Testis (tissue), 3 donors: ENCODE measurements around the gene RPL32. TPM values are rescaled to one million over a fixed set of nuclear protein-coding genes. Genes with fewer than 3 reads are reported as not detected.
"Not testable (repeated sequence)": the region's sequence is repeated elsewhere in the genome, so short reads cannot be mapped to it uniquely, and the experiment has no call there.

Experiments used
- DNase-seq: peaks from one replicate; pipeline ENCODE4 v3.0.0-alpha.2; 2019
- H3K27ac ChIP-seq, 2 donors: fragments of 200-600 bp; sonication (generic); one replicate each; pipeline ENCODE4 v1.5.1; 2019
- H3K27me3 ChIP-seq: fragments of 200-600 bp; sonication (generic); one replicate; pipeline ENCODE4 v1.5.1; 2019
- H3K36me3 ChIP-seq: fragments of 200-600 bp; sonication (generic); one replicate; pipeline ENCODE4 v1.5.1; 2017; ENCODE audit warnings: low read depth; ENCODE audit errors: missing control alignments
- H3K4me1 ChIP-seq: fragments of 200-600 bp; sonication (generic); one replicate; pipeline ENCODE4 v1.5.1; 2019
- H3K4me3 ChIP-seq, 2 donors: fragments of 200-600 bp; sonication (generic); one replicate each; pipeline ENCODE4 v1.5.1; 2017 to 2019
- H3K9me3 ChIP-seq: fragments of 200-600 bp; sonication (generic); one replicate; pipeline ENCODE4 v1.5.1; 2017
- CTCF ChIP-seq, 3 experiments: fragments of 450-650 bp in 2 of 3; fragments of 200-600 bp in 1 of 3; sonication (generic) in 1 of 3; IDR thresholded peaks; one replicate each; pipeline ENCODE4 v1.5.1; 2016 to 2019; ENCODE audit warnings: antibody characterized with exemption in 3 of 3, mild to moderate bottlenecking in 2 of 3, moderate library complexity in 1 of 3
- POLR2A ChIP-seq: fragments of 450-650 bp; IDR thresholded peaks from one replicate; pipeline ENCODE4 v1.6.1; 2017; ENCODE audit warnings: antibody characterized with exemption, mild to moderate bottlenecking, moderate library complexity
- WGBS, 2 donors: methylation state at CpG; one replicate each; pipeline ENCODE4 v1.1.5; 2018; 5-methylcytosine and 5-hydroxymethylcytosine counted together
- intact Hi-C: fragments of 100-400 bp; cut with DNase I; formaldehyde crosslinking; loops from one replicate; pipeline ENCODE4 v1.15.1; 2023; ENCODE audit warnings: low total_unique reads
- polyA plus RNA-seq: library from polyadenylated mRNA; stranded (reverse); fragments of 350-450 nt; fragmentation: Illumina TruSeq; extraction: RNeasy Lipid Tissue Mini Kit (QIAGEN cat#74804); gene quantifications from one replicate; pipeline ENCODE4 v1.2.3, GENCODE V29; 2014; ENCODE audit warnings: low read depth, low replicate concordance; ENCODE audit not compliant: insufficient read depth
- total RNA-seq, 2 donors: library from RNA; depleted of rRNA; stranded (reverse); fragments of >200 nt; gene quantifications; one replicate each; pipeline ENCODE4 v1.2.3, GENCODE V29; 2016

The RPL32 gene
- total and polyA plus RNA-seq, 3 donors from 2014 or later: 435 to 1,578 (median 713) TPM

DNA sequence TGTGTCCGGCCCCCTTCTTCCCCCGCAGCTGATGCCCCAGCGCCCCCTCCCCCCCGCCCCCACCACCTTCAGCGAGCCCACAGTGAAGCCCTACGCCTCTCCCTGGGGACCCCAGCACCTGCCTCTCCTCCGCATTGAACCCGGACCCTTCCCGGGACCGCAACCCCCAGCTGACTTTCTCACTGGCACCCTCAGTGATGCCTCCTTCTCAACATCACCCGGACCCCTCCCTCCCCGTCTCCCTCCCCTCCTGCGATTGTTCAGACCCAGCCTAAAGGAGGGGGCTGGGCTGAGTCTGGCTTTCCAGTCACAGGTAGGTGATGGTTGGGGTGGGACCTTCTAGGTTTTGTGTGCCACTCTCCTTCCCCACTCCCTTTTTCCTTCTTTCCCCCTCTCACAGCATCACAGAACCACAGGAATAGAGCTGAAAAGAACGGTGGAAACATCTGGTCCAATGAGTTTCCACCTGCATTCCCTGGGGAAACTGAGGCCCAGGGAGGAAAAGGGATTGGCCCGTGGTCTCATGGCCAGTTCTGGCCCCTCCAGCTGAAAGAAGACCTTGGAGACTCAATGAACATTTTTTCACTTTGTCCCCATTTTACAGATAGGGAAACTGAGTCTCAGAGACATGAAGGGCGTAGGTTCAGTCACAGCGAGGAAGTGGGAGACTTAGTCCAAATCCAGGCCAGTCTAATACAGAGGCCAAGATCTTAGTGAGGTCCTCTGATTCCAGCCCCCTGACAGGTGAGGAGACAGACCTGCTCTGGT lies 44.1 kb downstream of the RPL32 start:
- Histone ChIP-seq H3K4me1 (peaks cover 31% of the 10 kb centered on the region), H3K4me3 (peak overlapping the region; percentile 70 to 92), H3K27me3 (no peaks in the 10 kb centered on the region), H3K36me3 (no peaks in the 10 kb centered on the region), H3K9me3 (no peaks in the 10 kb centered on the region), H3K27ac (peak overlapping the region; percentile 90 to 95)
- intact Hi-C loops: no loop called here
- no peak for TF ChIP-seq POLR2A
- TF ChIP-seq CTCF (IDR thresholded peaks at IDR 0.05): no peak
- WGBS, 2 donors: 22 to 27% methylated on average over 14 to 16 of the region's 17 CpGs
- no peak for DNase-seq

DNA sequence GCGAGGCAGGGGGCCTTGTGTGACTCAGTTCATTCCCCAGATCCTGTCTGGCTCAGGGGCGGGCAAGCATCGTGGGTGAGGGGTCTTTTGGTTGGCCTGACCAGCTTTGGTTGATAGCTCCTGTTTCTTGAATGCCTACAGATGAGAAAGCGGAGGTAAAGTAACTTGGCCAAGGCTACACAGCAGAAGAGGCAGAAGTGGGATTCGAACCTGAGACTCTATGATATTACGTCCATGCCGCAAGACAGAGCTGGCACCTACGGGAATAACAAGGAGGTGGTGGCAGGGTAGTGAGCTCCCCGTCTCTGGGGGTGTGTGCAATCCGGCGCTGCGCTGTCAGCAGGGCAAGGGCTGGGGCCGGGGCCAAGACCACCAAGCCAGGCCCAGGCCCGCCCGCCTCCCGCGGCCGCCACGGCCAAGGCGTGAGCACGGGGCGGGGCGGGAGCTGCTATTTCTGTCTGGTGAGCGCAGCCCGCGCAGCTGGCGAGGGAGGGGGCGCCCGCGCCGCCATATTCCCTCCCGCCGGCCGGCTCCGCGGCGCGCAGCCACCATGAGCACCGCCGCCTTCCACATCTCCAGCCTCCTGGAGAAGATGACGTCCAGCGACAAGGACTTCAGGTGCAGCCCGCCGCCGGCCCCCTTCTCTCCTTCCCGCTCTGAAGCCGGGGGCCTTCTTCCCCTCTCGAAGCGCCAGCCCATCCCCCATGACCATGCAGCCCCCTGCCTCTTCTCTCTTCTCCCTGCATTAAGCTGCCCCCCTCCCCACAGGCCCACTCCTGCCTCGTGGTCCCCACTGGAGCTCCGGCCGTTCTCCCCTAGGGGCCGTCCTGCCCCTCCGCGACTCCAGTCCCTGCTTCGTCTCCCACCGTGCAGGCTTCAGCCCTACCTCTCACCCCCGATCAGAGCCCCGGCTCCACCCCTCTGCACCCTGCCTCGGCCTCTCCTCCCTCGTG lies 44.9 kb downstream of the RPL32 start, which contains the start of gene CAND2:
Gene CAND2 (plus strand): TSS at position 510 of the 953 bp plus-strand sequence. CDS start 41 bp downstream, at position 551.
- Histone ChIP-seq H3K4me1 (peaks cover 31% of the 10 kb centered on the region), H3K36me3 (no peaks in the 10 kb centered on the region), H3K4me3 (peak within 1 kb of the TSS; percentile 70 to 92), H3K9me3 (no peaks in the 10 kb centered on the region), H3K27ac (peak within 1 kb of the TSS; percentile 90 to 95), H3K27me3 (no peaks in the 10 kb centered on the region)
- TF ChIP-seq POLR2A (no peak), CTCF (IDR thresholded peaks at IDR 0.05) (no peak)
- DNase-seq: peak; percentile 84
- 5% methylated on average over 35 to 49 of the region's 61 CpGs for WGBS, 2 donors
- intact Hi-C loops: no loop called here

GRCh38 chr3:12793701-12794100 lies 47.7 kb downstream of the RPL32 start:
- H3K27me3 ChIP-seq: no peaks in the 10 kb centered on the region
- 51 to 55% methylated on average over 5 of the region's 5 CpGs for WGBS, 2 donors
- no peaks in the 10 kb centered on the region for H3K36me3 ChIP-seq
- intact Hi-C loops: no loop called here
- H3K9me3 ChIP-seq: no peaks in the 10 kb centered on the region
- no peak overlapping the region for H3K4me3 ChIP-seq
- H3K27ac ChIP-seq: no peak overlapping the region
- TF ChIP-seq CTCF (IDR thresholded peaks at IDR 0.05): no peak
- TF ChIP-seq POLR2A: no peak
- peaks cover 19% of the 10 kb centered on the region for H3K4me1 ChIP-seq
- no peak for DNase-seq

DNA sequence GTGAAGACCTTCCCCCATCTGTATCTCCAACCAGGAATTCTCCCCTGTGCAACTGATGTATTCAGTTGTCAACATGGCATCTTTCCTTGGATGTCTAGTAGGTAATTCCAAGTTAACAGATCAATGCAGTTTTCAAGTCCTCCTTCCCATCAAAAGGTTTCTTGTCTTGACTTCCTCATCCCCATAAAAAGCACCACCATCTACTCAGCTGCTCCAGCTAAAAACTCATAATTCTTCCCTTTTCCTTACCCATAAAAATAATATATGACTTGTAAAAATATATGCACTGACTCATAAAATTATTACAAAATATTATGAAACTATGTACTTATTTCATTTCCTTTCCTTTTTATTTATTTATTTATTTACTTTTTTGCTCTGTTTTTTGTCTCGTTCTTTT lies 49.9 kb downstream of the RPL32 start:
- Histone ChIP-seq H3K9me3 (no peaks in the 10 kb centered on the region), H3K27me3 (no peaks in the 10 kb centered on the region), H3K27ac (no peak overlapping the region), H3K36me3 (no peaks in the 10 kb centered on the region), H3K4me1 (peaks cover 6% of the 10 kb centered on the region), H3K4me3 (no peak overlapping the region)
- DNase-seq: no peak
- intact Hi-C loops: no loop called here
- 79 to 83% methylated on average over 1 of the region's 1 CpG for WGBS, 2 donors
- no peak for TF ChIP-seq POLR2A
- TF ChIP-seq CTCF (IDR thresholded peaks at IDR 0.05): no peak

DNA sequence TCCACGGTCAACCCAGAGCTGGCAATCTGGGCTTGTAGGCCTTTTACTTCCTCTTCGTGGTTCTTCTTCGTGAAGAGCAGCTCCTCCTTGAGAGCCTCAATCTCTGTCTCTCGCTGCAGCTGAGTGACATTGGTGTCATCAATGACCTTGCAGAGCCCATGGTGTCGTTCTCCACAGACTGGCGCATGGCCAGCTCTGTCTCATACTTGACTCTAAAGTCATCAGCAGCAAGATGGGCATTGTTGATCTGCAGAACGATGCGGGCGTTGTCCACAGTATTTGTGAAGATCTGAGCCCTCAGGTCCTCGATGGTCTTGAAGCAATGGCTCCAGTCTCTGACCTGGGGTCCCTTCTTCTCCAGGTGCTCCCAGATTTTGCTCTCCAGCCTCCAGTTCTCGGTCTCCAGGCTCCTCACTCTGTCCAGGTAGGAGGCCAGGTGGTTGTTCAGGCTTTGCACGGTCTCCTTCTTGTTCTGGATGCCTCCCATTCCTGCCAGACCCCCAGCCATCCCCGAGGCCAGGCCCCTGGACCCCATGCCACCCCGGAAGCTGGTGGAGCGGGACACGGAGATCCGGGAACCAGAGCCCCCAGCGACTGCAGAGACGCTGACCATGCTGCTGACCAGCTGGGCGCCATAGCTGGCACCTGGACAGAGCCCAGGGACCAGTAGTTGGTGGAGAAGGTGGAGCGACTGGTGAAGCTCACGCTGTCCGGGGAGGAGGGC lies 53.2 kb downstream of the RPL32 start:
- DNase-seq, H3K36me3 ChIP-seq, H3K27ac ChIP-seq, H3K9me3 ChIP-seq, intact Hi-C loops, H3K4me3 ChIP-seq, H3K4me1 ChIP-seq, H3K27me3 ChIP-seq: not testable (repeated sequence)
- WGBS, 2 donors: 85 to 90% methylated on average over 11 to 23 of the region's 23 CpGs
